Stomach (tissue), 4 donors: ENCODE results near the gene RPL3.
"Not testable (repeated sequence)": the region's sequence is repeated elsewhere in the genome, so short reads cannot be mapped to it uniquely, and the experiment has no call there.

ENCODE experiments used
- CTCF ChIP-seq, 7 experiments: fragments of 450-650 bp in 4 of 7; fragments of 200-600 bp in 3 of 7; sonication (generic) in 3 of 7; IDR thresholded peaks; one replicate each; pipeline ENCODE4 v1.5.1; 2016 to 2019; ENCODE audit warnings: antibody characterized with exemption in 7 of 7, control low read depth in 2 of 7, mild to moderate bottlenecking in 1 of 7
- POLR2A ChIP-seq, 4 donors: fragments of 450-650 bp; IDR thresholded peaks; one replicate each; pipeline ENCODE4 v1.6.1; 2016; ENCODE audit warnings: antibody characterized with exemption in 4 of 4, control low read depth in 2 of 4, mild to moderate bottlenecking in 1 of 4, moderate library complexity in 1 of 4

- TF ChIP-seq POLR2A, CTCF (IDR thresholded peaks at IDR 0.05): not testable (repeated sequence)
Observed at GRCh38 chr22:39357110-39358108, 38.0 kb upstream of the RPL3 start.
